GM18858 (cell line): Measurements from ENCODE around the gene CILP2.

Experiments
- ATAC-seq: cut with Tn5 transposase; IDR thresholded peaks from one replicate; pipeline ENCODE4 v1.9.1; 2021; ENCODE audit not compliant: unreplicated experiment

CILP2 gene

DNA sequence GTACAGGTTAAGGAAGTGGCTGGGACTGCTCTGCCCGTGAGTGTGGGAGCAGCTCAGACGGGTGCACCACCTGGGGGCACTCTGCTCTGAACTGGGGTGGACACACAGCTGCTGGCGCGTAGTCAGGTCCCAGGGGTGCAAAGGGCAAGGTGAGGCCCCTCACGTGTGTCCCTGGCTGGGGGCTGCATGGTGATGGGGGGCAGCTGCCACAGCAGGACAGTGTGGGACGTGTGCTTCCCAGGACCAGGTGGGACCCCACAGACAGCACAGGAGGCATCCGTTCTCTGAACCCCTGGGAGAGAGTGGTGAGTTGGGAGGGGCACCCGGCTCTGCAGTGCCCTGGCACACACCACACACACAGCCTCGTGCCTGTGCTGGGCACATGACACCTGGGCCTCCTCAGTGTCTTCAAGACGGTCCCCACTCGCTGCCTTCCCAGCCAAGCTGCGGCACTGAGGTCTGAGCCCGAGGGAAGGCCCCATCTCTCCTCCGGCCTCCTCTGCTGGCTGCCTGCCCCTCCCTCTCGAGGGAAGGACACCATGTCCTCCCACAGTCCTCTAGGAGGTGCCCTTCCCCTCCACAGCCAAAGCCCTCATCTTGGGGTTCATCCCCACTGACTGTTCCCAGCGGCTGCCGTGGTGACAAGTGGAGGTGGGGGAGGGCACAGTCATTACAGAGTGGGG is 24.7 kb downstream of the CILP2 start:
- no peak for ATAC-seq

DNA sequence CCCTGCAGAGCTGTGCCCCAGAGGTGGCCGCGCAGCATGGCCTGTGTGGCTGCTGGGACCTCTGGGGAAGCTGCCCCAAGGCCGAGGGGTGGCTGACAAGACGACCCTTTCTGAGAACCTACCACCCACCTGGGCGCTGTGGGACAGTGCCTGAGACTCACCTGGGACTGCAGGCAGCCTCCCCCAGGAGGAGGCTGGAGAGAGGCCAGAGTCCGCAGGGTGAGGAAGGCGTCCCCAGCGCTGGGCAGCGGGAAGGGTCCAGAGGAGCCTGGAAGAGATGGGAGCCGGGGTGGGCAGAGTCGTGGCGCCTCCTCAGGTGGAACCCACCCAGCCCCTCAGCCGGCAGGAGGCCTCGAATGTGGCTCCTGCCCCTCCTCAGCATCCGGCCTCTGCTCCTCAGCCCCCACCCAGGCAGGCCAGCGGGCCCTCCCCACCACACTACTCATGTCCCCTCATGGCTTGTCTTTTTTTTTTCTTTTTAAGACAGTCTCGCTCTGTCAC is 25.3 kb downstream of the CILP2 start:
- no peak for ATAC-seq

DNA sequence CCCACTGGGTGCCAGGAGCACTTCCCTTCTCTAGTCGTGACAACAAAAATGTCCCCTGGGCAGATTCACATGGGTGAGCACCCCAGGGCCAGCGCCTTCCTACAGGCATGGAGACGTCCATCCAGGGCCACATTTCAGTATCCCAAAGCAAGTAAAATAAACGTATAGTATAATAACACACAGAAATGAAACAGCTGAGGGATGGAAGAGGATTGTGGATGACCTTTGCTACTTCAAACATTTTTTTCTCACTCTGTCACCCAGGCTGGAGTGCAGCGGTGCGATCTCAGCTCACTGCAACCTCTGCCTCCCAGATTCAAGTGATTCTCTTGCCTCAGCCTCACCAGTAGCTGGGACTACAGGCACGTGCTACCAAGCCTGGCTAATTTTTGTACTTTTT is 28.2 kb downstream of the CILP2 start:
- ATAC-seq, result no peak

DNA sequence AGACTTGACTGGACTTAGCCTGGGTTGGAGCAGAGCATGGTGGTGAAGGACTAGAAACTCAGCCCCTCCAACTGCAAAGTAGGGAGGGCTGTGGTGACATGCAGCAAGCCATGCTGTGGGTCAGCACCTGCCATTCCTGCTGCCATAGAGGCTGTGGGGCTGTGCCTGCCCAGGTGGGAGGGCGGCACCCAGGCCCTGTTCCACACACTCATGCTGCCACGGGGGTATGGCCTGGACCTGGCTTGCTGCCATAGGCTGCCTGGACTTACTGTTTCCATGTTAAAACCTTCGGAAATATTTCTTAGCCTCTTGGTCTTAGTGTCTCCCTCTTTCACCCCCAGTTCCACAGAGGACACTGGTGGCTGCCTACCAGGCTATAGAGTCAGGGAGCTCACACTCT is 29.3 kb downstream of the CILP2 start:
- no peak for ATAC-seq

DNA sequence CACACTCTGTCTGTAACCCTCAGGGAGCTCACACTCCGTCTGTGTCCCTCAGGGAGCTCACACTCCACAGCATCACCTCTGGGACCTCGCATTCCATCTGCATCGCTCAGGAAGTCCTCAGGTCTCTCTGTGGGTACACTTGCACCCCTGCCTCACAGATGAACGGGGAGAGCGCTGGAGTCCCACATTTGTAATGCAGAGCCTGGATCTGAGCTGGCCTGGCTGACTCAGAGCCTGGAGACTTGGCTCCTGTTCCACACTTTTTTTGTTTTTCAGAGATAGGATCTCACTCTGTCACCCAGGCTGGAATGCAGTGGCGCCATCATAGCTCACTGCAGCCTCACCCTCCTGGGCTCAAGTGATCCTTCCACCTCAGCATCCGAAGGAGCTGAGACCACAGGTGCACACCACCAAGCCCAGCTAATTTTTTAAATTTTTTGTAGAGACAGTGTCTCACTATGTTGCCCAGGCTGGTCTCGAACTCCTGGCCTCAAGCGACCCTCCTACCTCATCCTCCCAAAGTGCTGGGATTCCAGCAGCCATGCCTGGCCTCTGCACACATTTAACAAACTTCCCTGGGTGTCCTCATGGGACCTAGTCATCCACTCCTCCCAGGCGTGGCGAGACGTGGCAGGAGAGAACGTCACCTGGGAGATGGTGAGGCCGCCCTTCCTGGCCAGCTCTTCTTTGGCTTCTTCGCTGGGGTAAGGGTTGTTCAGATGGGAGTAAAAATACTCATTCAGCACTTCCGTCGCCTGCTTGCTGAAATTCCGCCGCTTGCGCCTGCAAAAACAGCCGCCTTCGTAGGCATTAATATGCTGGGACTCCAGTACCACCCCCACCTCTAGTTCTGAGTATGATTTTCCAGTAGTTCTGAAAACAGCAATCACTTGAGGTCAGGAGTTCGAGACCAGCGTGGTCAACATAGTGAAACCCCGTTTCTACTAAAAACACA is 31.0 kb downstream of the CILP2 start:
- no peak for ATAC-seq

DNA sequence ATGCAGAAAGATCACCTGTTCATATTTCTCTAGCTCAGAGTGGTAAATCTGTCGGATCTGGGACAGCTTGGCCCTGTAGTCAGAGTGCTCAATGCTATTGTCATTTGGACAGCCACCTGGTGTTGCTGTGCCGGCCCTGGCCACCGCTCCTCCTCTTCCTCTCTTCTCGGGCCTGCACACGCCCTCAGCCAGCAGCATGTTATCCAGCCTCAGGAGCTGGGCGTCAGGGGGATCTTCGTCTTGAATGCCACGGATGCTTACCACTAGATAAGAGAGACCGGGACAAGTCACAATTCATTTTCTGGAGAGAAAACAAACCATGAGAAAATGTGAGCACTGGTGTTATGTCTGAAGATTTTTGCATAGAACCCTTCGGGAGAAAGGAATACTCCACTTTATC is 32.5 kb downstream of the CILP2 start:
- no peak for ATAC-seq

DNA sequence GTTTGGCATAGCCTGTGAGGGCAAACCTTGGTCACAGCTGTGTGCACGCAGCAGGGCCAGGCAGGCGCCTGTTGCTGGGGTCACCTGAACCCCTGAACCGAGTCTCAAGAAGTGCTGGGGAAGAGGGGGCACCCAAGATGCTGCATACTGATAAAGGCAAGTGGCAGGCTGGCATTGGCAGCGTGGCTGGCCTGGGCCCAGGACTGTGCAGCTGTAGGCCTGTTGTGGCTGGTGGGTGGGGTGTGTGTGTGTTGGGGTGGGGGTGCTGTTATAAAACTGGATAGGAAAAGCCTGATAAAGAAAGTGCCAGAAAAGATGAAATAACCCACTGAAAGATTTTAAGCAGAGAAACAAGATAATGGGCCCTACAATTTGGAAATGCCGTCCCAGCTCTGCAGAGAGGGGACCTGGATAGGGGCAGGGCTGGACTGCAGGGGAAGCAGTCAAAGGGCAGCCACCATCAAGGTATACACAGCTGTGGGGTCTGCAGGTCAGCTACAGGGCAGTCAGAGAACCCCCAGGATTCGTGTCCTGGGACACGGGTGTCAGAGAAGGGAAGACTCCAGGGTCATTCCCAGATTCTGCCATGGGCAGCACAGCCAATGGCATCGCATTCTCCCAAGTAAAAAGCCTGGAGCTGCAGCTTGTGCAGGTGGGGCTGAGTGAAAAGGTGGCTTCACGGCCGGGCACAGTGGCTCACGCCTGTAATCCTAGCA is 33.2 kb downstream of the CILP2 start:
- no peak for ATAC-seq

DNA sequence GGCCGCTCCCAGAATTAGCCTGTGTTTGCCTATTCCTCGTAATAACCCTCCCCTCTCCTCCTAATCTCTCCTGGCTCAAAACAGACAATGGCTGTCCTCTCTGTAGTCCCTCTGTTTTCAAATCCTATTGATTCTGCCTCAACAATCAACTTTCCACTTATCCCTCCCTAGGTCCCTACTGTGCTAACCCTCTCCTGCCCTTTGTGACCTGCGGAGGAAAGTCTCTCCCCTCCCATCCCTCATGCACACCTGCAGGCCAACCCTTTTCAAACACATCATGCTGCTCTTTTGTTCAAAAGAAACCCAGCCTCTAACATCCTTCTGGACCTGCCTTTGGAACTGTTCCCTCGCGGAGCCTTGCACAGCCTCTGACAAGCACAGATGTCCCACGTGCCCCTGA is 37.3 kb downstream of the CILP2 start:
- no peak for ATAC-seq

DNA sequence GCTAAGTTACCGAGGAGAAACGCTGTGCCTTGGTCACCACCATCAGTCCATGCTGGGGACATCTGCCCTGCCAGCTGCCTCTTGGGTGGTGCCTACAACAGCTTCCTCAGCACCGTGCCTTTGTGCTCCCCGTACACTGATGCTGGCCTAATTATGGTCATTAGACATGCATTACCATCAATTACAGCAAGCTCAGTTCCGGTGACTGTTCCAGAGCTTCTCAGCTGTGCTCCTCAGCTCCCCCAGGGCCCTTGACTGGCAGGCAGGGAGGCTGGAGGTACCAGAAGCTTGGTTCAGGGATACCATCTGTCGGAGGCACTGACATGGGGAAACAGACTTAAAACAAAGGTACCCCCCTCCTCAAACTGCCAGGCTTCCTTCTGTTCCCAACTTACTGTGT is 40.2 kb downstream of the CILP2 start:
- no peak for ATAC-seq

DNA sequence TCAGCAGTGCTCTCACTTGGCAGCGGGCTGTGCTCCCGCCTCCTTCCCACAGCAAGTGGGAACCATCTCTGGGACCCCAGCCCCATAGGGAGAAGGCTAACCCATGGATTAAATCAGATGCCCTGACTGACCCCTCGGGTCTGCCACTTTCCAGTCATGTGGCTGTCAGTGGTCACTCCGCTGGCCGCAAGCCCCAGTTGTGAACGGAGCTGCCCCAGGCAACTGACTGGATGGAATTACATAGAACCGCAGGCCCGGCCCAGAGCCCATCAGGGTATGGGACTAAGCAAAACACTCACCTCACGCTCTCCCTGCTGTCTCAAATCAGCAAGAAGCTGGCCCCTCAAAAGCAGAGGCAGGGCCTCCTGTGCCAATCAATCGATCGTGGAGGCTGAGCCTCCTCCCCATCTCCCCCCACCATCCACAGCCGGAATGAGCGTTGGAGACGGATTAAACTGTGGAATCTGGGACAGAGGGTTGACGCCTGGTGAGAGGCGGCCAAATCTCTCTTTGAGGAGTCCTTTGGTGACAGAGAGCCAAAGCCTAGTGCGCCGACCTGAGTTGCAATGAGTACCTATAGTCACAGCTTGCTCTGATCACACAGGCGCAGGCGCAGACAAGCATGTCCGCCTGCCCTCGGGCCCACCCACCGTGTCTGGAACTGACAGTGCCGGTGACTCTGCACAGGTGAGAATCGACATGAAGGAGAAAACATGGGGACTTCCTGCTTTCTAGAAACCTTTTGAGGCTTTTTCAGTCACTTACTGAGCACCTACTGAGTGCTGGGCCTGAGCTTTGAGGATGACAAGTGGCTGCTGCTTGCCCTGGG is 41.7 kb downstream of the CILP2 start:
- ATAC-seq, result no peak

DNA sequence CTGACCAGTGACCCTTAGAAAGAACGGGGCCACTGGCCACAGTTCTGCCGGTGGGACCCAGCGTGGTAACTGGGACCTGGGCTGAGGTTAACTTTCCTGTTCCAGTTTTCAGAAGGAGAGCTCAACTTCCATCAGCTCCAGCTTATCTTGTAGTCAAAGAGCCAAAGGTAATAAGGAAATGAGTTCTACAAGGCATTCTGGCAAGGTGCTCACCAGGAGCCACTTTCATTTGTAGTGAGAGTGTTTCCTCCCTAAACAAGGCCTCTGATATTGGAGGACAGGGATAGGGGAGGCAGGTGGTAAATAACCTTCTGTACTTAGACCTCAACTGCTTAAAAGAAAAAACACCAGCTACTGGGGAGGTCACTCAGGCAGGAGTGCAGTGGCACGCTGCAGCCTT is 42.4 kb downstream of the CILP2 start:
- no peak for ATAC-seq

DNA sequence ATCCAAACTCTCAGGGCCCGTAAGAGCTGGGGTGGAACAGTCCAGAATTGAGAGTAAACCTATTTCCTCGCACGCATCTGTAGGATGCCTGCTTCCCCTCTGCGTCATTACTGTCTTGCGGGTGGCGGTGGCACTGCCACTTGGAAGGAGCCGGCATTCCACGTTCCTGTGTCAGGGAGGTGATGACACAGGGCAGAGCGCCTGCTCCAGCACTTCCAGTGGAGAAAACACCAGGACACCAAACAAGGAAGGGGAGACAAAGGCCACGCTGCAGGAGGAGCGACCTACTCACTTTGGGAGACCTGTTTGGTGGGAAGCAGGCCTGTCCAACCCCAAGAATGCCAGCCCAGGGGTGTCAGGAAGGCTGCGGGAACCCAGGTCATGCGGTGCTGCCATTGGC is 43.3 kb downstream of the CILP2 start:
- ATAC-seq, result no peak

DNA sequence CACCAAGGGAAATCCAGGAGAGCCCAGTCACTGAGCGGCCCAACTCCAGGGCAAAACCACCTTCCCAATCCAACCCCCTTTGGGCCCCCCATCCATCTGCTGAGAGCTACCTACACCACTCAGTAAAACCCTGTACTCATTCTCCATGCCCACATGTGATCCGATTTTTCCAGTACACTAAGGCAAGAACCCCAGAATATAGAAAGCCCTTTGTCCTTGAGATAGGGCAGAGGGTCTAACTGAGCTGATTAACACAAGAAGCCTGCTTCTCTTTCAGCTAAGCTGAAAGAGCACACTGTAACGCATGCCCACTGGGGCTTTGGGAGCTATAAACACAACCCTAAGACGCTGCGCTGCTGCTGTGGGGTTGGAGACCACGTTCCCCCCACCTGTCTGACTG is 44.4 kb downstream of the CILP2 start:
- no peak for ATAC-seq

DNA sequence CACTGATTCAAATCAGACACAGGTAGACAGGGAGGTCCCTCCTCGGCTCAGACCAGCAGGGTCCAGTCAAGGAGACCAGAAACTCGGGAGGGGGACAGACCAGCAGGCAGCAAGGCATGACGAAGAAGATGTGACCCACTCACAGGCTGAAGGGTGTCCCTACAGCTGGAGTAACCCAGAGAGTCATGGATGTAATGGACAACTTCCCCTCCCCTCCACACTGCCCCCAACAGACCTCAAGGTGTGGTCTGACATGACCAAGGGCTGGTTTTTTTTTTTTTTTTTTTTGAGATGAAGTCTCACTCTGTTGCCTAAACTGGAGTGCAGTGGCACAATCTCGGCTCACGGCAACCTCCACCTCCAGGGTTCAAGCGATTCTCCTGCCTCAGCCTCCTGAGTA is 46.3 kb downstream of the CILP2 start:
- no peak for ATAC-seq

DNA sequence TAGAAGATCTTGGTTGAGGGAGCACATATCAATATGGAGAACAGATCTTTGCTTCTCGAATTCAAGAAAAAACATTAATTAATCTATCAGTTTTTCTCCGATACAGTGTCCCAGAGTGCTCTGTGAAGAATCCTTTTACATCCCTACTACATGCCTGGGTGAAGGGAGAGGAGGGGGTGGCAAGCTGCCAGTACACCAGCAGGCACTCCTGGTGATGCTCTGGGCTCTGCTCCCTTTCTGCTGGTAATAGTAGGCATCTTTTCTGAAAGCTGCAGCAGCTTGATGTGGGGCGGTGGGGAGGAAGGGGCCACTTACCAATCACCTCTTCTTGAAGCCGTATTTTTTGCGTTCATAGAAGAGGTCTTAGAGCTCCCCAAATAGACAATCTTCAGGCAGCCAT is 49.7 kb downstream of the CILP2 start:
- no peak for ATAC-seq

DNA sequence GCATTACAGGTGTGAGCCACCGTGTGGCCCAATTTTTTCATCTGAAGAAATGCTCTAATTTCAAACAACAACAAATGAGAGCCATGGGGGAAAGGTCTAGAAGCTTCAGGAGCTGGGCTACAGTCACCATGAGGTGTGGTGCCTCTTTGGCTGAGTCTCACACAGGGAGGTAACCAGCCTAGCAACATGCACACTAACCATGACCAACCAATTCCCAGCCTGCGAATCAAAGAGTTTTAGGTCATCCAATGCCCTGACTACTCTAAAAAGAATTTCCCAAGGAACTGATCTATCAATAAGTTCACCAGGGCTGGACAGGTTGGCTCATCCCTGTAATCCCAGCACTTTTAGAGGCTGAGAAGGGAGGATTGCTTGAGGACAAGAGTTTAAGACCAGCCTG is 50.5 kb downstream of the CILP2 start:
- no peak for ATAC-seq

DNA sequence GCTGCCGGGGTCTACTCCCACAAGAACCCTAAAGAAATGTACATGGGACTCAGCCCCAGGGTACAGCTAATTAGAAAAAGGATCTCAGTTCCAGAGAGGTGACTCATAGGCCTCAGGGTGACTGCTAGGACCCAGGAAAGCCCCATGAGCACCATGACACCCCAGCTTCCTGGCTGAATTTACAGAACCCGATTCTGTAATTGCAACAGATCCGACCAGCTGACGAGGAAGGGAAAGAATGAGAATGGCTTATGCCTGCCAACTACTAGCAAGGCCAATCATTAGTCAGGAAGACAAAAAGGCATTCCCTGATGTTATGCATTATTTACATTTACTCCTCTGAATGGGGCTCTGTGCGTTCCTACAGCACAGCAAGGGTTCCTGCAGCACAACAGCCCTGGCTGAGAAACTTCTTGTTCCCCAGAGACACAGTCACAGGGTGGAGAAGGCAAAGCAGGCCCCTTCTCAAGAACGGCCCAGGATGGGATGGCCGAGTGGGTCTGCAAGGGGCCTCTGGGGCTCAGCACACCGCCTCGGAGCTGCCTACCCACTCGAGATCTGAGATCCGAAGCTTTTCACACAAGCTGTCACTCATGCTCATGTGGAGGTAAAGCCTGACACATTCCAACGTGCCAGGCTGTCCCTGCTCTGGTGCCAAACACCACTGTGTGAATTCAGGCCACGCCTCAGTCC is 53.2 kb downstream of the CILP2 start:
- ATAC-seq, result no peak

DNA sequence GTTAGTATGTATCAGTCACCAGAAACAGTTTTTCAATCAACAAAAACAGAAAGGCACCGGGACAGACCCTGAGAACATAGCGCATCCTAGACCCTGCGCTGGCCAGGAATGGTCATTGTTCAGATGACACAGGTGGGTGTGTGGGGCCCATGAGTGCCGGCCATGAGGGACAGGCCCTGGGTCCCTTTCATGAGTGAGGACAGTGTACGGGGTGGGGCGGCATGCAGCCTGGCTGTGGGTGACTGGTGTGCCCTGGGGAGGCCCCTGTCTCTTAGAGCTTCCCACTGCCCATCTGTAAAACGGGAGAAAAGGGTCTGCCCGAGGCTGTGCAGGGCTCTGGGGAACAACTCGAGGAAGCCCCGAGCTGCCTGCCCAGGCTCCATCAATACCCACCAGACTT is 54.6 kb downstream of the CILP2 start:
- ATAC-seq, result no peak

DNA sequence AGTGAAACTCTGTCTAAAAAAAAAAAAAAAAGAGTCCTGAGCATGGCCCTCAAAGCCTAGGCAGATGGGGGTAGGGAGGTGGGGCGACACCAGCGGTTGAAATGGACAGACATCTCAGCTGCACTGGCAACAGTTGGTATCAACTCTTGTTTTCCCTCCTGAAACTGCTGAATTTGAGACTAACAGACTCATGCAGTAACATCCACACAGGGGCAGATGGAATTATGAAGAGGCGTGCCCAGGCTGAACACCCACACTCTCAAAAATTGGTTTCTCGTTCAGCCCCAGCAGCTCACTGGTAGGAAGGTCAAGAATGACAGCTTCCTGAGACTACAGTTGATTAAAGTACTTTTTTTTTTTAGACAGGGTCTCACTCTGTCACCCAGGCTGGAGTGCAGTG is 56.3 kb downstream of the CILP2 start:
- no peak for ATAC-seq

DNA sequence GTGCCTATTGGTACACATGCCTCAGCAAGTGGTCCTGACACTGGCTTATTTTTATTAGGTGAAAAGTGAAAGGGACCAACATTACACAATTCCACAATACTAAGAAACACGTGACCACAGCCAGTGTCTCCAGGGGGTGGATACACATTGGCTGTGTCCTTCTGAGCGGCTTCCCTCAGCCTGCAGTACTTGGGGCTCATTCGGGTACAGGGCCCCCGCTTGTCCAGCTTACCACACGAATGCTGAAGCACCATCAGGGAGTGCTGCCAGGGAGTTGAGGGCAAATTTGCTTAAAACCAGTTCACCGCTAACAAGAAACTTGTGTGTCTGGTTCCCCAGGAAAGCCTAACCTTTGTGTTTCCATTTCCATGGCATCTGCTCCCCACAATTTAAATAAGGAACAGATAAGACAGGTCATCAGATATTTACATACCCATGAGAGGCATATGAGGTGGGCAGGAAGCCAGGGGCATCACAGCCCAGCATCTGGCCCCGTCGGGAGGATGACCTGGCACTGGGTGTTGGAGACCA is 57.2 kb downstream of the CILP2 start:
- no peak for ATAC-seq
